HG02623 (cell line): Measurements from ENCODE around the gene TSPEAR.
"Not testable (repeated sequence)": the region's sequence is repeated elsewhere in the genome, so short reads cannot be mapped to it uniquely, and the experiment has no call there.

Source experiments
- ATAC-seq: cut with Tn5 transposase; IDR thresholded peaks from one replicate; pipeline ENCODE4 v1.9.1; 2021; ENCODE audit warnings: moderate library complexity; ENCODE audit not compliant: unreplicated experiment

The TSPEAR gene

DNA sequence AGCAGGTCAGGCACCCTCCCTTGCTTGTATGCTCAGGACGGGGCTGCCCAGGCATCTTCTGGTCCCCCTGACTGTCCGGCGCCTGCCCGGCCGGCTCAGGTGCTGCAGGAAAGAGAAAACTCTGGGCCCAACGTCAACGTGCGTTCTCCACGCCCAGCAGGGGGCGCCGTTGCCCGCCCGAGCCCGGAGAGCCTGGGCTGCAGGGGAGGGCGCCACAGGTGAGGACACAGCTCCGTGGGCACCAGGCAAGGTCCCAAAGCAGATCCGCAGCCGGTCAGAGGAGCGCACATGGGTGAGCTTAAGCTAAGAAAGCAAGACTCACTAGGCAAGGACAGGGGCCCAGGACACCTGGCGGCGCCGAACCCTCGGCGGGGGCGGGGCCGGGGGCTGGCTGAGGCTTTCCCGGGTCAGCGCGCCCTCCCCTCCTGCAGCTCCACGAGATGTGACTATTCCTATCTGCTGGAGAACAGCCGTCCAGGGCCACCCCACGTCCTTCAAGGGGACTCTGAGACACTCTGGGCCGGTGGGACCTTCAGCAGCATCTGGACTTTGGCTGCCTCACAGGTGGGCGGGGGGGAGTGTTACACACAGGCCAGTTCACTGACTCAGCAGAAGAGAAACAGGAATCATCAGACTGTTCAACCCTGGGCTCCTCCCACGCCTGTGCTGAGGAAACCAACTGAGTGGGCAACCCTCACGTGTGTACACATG is 200.7 kb downstream of the TSPEAR start:
- no peak for ATAC-seq

DNA sequence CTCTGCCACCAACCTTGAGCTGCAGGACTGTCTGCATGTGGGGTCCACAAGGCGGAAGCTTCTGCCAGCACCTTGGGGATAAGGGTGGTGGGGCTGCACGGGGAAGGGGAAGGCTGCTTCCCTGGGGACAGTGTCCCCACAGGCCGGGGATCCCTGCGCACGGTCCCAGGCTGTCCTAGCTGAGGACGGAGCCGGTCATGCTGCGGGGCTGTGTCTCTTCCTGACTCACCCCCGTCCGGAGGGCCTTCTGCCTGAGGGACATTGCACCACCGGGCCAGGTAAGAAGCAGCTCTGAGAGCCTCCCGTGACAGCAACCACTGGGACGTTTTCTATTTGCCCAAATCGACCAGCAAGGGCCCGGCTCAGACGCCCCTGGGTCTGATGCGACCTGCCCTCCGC is 201.3 kb downstream of the TSPEAR start:
- no peak for ATAC-seq

DNA sequence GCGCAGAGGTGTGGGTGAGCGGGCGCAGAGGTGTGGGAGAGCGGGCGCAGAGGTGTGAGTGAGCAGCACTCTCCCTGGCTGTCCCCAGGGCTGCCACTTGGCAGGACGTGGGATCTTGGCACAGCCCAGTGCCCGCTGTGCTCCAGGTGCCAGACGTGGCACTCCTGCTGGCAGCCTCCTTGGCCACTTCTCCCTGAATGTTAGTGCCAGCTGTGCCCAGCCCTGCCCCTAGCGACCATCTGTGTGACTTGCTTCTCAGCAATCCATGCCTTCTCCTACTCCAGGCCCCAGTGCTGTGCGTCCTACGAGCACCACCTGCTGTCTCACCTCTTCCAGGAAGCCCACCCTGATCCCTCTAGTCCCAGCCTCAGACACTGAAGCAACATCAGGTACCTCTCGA is 201.8 kb downstream of the TSPEAR start:
- ATAC-seq, result no peak

DNA sequence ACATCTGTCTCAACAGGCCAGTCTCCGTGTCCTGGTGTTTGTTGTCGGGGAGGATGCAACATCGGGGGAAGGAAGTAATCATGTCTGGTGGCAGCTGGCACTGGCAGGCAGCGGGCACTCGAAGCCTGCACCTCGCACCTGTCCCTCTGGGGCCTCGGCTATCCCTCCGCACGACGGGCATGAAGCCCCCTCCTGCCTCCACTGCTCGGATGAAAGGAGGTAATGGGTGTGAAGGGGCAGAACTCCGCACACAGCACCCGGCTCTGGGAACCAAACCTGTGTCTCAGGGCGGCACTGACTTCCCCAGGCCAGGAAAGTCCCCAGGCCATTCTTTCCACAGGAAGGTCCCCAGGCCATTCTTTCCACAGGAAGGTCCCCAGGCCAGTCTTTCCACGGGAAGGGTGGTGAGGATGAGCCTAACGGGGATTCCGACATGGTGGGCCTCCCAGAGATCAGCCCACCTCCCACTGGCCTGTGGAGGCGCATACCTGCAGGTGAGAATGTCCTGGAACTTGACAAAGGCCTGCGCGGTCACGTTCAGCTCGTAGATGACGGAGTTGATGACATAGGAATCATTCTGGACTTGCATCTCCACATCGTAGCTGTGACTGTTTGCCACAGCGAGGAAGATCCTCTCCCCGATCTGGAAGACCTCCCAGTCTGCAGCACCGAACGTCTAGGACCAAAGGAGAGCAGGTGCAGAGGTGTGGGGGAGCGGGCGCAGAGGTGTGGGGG is 202.5 kb downstream of the TSPEAR start:
- no peak for ATAC-seq

DNA sequence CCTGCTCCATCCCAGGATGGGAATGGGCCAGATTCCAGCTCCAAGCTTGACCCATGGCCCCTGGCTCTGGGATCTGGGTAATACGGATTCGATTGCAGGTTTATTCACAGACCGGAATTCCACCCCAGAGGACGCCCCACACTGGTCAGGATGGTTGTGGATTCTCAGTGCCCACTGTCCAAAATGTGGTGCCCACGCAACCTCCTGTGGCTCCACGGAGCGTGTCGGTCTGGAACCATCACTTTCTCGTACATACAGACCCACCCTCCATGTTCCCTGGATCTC is 203.0 kb downstream of the TSPEAR start:
- no peak for ATAC-seq

DNA sequence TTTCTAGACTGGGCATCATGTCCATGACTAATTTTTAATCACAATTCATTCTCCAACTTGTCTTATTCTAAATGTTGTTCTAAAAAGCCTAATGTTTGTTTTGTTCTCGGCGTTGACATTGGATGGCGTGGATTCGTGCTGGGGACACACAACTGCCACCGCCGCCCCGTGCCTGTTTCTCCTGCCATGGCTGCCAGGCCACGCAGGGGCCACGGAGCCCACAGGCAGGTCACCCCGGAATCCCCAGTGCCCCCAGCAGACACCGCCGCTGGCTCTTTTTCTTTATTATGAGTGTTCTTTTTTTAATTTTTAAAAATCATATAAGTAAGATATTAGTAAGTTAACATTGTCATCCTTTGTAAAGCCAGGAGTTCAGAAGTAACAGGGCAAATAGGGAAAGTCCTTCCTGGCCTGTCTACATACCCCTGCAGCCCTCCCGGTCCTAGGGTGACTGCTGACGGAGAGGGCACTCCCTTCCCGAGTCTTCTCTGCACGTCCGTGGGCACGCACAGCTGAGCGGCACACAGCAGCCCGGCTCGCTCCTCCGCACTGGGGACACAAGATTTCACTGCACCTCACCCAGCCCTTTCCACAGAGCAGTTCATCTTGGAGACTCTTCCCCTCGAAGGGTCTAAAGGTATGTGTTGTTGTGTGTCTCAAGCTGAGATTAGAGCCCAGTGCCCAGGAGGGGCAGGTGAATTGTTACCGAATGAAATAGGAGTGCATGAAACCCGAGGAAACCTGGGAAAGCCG is 203.5 kb downstream of the TSPEAR start:
- no peak for ATAC-seq

DNA sequence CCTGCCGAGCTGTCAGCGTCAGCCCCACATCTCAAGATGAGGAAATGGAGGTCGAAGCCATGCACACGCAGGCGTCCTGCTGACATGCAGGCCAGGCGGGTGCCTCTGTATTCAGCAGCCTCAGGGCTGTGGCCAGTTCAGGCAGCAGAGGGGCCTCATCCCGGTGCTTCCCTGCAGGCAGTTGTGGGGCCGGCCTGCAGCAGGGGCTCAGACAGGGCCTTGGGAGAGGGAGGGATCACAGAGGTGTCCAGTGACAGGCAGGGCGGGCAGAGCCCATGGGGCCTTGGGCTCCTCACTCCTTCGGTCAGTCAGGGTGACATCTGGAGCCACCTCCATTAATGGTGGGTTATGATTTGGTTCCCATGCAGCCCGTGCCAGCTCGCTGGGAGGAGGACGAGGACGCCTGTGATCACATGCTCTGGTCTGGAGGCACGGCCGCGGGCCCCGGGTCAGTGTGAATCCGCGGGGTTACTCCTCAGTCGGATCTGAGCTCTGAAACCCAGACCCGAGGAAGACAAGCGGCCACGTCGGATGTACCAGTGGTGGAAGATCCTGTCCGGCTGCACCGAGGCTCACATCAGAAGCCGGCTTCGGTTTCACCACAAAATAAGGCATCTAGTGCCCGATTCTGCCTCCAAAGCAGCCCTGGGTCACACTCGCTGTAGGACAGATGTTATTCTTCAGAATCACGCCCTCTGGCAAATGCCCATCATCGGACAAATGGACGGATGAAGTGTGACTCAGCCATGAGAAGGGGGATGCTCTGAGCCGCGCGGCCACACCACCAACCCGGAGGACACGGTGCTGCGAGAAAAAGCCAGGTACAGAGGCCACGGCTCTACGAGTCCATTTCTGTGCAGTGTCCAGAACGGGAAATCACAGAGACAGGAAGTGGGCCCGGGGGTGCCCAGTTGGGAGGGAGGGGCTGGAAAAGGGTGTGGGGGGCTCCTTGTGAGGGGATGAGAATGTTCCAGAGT is 204.8 kb downstream of the TSPEAR start:
- ATAC-seq, result no peak

DNA sequence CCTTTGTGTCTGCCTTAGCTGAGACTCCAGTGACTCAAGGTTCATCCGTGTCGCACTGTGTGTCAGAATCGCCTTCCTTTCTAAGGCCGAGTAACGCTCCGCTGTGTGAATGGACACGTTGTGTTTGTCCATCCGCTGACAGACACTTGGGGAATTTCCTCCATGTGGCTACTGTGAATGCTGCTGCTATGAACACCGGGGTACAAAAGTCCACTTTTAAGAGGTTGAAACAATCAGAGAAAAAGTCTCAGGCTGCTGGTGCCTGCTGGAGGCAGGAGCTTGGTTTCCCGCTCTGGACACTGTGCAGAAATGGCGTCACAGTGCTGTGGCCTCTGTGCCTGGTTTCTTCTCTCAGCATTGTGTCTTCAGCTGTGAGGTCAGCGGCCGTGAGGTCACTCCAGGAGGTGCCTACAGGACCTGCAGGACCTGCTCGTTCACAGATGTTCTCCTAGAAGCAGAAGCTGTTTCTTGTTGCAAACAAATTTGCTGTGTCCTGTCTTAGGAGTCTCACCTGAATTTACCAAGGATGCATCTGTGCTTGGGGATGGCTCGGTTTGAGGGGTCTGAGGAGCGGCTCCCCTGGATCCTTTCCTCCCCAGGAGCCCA is 205.6 kb downstream of the TSPEAR start:
- ATAC-seq, result no peak

DNA sequence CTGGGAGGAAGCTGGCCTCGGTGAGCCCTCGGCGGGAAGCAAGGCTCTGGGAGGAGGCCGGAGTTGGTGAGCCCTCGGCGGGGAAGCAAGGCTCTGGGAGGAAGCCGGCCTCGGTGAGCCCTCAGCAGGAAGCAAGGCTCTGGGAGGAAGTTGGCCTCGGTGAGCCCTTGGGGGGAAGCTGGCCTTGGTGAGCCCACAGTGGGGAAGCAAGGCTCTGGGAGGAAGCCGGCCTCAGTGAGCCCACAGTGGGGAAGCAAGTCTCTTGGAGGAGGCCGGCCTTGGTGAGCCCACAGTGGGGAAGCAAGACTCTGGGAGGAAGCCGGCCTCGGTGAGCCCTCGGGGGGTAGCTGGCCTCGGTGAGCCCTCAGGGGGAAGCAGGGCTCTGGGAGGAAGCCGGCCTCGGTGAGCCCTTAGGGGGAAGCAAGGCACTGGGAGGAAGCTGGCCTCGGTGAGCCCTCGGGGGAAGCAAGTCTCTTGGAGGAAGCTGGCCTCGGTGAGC is 207.4 kb downstream of the TSPEAR start:
- ATAC-seq, result no peak

DNA sequence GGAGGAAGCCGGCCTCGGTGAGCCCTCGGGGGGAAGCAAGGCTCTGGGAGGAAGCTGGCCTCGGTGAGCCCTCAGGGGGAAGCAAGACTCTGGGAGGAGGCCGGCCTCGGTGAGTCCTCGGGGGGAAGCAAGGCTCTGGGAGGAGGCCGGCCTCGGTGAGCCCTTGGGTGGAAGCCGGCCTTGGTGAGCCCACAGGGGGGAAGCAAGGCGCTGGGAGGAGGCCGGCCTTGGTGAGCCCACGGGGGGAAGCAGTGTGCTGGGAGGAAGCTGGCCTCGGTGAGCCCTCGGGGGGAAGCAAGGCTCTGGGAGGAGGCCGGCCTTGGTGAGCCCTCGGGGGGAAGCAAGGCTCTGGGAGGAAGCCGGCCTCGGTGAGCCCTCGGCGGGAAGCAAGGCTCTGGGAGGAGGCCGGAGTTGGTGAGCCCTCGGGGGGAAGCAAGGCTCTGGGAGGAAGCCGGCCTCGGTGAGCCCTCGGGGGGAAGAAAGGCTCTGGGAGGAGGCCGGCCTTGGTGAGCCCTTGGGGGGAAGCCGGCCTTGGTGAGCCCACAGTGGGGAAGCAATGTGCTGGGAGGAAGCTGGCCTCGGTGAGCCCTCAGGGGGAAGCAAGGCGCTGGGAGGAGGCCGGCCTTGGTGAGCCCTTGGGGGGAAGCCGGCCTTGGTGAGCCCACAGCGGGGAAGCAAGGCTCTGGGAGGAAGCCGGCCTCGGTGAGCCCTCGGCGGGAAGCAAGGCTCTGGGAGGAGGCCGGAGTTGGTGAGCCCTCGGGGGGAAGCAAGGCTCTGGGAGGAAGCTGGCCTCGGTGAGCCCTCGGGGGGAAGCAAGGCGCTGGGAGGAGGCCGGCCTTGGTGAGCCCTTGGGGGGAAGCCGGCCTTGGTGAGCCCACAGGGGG is 208.1 kb downstream of the TSPEAR start:
- ATAC-seq, result not testable (repeated sequence)

DNA sequence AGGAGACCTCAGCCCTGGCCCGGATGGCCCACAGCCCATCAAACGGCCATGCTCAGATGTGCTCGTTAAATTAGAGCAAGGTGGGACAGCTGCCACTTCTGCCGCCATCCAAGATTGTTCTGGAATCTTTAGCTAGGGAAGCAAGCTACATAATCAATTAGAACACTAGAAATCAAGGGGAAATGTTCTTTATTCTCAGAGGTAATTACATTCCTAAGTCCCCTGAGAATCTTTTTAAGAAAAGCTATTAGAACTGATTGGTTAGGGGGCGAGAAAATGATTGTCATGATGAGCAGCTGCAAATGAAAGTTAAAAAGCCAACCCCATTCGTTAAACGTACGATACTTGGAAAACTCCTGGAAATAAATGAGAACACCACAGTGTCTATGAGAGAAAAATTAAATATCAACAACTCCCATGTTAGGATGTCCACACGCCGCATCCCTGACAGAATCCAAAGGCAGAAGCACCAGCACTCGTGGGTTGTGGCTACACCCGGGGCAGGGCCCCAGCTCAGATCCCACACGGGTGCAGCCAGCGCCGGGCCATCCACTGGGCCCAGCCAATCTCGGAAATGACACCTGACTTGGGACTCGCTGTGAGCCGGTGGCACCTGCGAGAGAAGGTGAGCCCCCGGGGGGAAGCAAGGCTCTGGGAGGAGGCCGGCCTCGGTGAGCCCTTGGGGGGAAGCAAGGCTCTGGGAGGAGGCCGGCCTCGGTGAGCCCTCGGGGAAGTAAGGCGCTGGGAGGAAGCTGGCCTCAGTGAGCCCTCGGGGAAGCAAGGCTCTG is 209.0 kb downstream of the TSPEAR start:
- ATAC-seq, result no peak

DNA sequence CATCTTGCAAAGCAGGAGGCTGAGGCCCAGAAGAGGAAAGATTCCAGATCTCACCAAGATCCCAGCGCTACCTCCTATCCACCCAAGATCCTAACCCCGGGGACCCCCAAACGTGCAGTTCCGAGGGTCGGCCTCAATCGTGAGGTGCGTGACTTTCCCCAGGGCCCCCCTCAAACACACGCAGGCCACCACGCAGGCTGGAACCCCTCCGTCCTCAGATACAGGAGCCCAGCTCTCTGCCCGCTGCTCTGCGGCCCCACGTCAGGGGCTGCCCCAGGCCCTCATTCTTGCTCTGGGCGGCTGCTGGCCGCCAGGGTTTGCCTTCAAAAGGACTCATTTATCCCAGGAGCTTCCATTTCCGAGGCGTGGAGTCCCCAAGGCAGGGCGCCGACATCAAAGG is 211.3 kb downstream of the TSPEAR start:
- no peak for ATAC-seq

DNA sequence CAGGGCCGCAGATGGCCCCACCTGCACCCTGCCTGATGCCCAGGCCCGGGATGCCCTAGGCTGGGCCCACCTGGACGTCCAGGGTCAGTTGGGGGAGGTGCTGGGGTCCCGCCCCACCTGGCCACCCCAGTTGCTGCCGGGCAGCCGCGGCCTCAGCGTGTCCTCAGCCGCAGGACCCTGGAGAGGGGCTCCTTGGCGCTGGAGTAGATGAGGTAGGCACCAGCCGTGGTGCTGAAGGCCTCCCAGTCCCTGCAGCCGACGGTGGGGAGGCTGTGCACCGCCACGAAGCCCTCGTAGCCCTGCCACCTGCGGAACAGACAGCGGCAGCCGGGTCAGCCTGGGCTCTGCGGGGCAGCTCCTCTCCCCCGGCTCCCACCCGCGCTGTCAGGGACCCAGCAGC is 211.7 kb downstream of the TSPEAR start:
- ATAC-seq, result no peak

DNA sequence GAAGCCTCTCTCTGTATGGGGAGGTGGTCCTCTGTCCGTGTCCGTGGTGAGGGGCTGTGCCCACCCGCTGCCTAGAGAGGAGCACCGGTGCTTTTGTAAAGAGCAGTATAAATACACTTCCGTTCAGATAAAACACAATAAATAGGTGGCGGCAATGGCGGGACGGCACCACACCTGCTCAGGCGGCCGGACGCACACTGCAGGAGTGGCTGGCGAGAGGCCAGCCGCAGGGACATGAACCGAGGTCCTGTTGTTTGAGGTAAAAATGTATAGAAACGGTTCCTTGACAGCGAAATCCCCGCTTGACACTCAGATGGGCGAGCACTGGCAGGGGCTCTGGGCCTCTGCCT is 212.2 kb downstream of the TSPEAR start:
- no peak for ATAC-seq

DNA sequence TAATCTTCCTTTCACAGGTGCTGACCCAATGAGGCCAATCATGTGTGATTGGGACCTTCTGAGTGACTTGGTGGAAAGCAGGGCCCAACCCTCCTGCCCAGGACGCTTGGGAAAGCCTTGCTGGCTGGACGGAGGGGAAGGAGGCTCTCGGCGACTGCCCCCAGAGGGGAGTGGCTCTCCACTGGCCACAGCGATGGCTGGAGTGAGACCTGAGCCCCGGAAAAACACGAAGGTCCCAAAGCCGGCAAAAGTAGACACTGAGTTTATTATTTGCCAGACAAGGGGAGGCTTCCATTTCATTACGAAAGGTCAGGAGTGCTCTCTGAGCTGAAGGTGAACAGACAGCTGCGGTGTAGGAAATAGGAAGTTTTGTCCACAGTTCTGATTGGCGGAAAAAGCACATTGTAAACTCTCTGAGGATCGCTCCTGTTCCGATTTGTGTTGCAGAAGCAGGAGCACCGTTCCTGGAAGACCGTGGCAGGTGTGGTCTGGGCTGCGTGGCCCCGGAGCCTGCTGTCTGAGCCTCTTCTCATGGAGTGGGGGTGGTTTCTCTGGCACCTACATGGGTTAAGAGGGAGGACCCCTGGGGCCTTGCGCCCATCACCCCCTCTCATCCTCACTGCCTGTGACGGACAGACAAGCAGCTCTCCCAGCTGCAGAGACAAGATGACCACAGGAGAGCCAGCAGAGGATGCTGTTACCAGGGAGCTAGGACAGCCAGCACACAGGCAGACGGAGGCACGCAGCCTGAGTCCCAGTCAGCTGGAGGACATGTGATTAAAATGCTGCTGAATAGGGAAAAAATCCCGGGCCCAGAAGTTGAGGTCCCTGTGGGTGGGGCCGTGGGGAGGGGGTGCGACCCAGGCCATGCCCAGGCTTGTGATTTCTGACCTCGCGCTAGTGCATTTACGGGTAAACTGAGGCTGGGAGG is 212.8 kb downstream of the TSPEAR start:
- no peak for ATAC-seq

DNA sequence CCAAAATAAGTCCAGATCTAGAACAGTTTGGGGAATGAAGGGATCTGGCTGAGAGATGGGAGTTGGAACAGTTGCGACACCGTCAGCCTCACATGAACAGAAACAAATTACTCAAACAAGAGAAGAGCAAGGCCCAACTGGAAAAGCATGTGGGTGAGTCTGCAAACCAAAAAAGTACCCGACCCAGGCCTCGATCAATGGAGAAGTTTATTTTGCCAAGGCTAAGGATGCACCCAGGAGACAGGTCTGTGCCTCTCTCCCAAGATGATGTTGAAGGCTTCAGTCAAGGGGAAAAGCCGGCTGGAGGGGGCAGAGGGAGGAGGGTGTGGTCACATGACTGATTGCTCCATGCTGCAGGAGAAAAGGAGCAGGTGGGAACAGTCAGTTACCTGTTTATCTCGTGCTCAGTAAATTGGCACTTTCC is 213.7 kb downstream of the TSPEAR start:
- ATAC-seq, result no peak
